HTERT RPE-1 (cell line): ENCODE measurements around the gene CHRNB4.
"Not testable (repeated sequence)": the region's sequence is repeated elsewhere in the genome, so short reads cannot be mapped to it uniquely, and the experiment has no call there.

ENCODE experiments used
- in situ Hi-C: fragments of 300-500 bp; cut with MboI; formaldehyde crosslinking; loops from 4 replicates; pipeline ENCODE4 v1.14.3; 2020; ENCODE audit warnings: low sequenced_read_pairs

The CHRNB4 gene

GRCh38 chr15:78618064-78618463 is 22.9 kb downstream of the CHRNB4 start:
- in situ Hi-C loops = no loop called here

DNA sequence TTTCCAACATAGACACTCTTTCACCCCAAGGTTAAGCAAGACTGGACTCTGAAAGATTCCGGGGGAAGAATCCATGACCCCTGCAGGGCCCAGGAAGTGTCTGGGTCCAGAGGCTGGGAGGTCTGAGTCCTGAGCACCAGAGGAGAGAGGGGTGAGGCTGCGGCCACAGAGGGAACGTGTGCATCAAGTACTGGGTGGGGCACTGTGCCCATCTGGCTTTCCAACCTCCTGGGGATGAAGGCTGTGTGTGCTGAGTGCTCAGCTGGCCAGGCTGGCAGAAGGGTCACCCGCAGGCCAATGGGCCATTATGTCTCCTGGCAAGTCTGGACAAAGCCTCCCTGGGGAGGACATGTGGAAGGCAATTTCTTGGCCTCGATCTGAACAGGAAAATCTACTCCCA is 23.5 kb downstream of the CHRNB4 start:
- in situ Hi-C loops = no loop called here

GRCh38 chr15:78617076-78617475 is 23.9 kb downstream of the CHRNB4 start:
- in situ Hi-C loops = no loop called here

DNA sequence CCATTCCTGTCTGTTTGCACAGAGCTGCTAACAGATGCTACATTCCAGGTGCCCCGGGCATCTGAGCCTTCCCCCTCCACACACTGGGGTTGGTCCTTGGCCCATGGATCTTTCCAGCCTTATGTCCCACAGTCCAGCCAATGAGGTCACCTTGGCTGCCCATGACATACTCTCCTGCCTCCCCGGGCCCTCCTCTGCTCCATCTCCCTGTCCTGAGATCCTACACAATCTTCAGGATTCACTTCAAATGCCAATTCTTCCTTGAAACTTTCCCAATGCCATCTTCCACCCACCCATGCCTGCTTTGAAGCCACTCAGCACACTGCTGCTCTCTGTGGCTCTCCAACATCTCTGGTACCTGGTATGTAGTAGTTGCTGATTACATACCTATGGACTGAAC is 24.5 kb downstream of the CHRNB4 start:
- in situ Hi-C loops = no loop called here

- in situ Hi-C loops = no loop called here
Observed at GRCh38 chr15:78615151-78615589, 25.8 kb downstream of the CHRNB4 start.

DNA sequence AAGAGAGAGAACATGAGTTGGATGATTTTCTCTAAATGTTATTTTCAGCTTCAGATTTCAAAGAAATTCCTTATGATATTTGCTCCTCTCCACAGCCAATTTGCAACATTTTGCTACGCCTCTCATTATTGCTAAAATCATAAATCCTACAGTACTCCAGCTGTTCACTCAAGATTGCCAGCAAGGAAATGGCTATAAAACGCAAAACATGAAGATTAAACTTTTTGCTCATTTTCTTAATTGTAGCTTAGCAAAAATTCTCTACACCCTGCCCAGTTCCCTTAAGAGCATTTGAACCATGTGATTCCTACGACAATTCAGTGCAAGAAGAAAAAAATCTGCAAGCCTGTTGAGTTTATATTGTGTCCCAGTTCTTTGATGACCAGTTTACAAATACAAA is 27.0 kb downstream of the CHRNB4 start:
- in situ Hi-C loops = no loop called here

- in situ Hi-C loops = not testable (repeated sequence)
Observed at GRCh38 chr15:78609551-78609950, 31.5 kb downstream of the CHRNB4 start.

GRCh38 chr15:78605680-78606079 is 35.3 kb downstream of the CHRNB4 start:
- in situ Hi-C loops = no loop called here

DNA sequence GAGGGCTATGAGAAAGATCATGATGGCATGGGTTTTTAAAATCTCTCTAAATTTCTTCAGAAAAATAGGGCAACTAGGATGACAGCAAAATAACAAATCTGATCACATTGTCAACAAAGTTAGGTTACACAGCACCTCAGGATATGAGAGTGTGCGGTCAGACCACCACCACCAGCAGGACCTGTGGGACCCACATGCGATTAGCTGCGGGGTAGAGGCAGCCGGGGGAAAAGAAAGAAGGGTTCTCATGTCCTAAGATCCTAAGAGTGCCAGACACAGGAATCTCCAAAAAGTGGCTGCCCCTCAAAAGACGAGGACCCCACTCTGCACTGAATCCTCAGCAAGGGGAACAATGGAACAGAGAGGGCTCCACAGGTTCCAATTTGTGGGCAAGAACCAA is 35.8 kb downstream of the CHRNB4 start:
- in situ Hi-C loops = no loop called here

DNA sequence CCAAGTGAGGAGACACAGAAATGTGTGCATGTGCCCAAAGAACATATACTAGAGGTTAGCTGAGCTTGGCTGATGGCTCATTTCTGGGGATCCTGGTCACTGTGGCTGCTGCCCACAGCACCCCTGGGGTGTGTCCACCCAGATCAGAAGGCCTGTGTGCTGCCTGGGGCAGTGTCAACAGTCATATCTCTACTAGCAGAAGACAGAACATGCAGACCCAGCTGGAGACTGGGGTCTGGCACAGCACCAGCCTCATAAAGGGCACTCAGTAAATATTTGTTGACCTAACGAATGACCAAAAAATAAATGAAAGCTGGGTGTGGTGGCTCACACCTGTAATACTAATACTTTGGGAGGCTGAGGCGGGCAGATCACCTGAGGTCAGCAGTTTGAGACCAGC is 36.6 kb downstream of the CHRNB4 start:
- in situ Hi-C loops = no loop called here

DNA sequence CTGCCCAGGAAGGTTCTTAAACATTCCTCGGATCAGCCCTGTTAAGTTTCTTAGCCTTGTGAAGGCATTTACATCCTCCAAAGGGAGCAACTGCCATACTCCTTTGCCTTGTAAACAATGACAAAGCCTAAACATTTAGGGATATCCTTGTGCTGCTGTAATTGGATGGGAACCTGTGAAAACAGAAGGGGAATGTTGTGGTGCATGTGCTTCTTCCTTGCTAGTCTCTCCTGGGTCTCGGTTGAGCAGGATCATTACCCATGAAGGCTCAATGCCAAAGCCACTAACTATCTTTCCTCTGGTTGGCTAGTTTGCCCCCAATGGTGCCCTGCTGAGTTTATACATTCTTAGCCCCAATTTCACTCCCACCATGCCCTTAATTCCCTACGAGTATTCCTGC is 37.5 kb downstream of the CHRNB4 start:
- in situ Hi-C loops = no loop called here

- in situ Hi-C loops = no loop called here
Observed at GRCh38 chr15:78599189-78599588, 41.8 kb downstream of the CHRNB4 start.

- in situ Hi-C loops = no loop called here
Observed at GRCh38 chr15:78598348-78598747, 42.7 kb downstream of the CHRNB4 start.

- in situ Hi-C loops = no loop called here
Observed at GRCh38 chr15:78597583-78597982, 43.4 kb downstream of the CHRNB4 start.

DNA sequence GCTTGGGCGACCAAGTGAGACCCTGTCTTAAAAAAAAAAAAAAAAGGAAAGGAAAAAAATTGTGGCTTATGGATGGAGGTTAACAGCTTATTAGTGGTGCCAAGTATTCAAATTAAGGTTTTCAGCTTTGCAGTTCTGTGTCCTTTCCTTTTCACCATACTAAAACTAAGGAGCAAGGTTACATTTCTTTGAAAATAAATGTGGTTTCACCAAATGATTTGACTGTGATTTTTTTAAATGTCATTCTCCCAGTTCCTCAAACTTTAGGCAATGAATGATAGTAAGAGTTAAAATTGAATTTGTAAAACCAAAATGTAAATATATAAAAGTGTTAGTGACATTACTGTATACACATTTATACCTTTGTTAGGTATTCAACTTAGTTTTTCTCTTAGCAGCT is 66.1 kb downstream of the CHRNB4 start:
- in situ Hi-C loops = no loop called here
